Measurements from ENCODE around the gene TAAR8.
"Not testable (repeated sequence)": the region's sequence is repeated elsewhere in the genome, so short reads cannot be mapped to it uniquely, and the experiment has no call there.

TAAR8 gene

DNA sequence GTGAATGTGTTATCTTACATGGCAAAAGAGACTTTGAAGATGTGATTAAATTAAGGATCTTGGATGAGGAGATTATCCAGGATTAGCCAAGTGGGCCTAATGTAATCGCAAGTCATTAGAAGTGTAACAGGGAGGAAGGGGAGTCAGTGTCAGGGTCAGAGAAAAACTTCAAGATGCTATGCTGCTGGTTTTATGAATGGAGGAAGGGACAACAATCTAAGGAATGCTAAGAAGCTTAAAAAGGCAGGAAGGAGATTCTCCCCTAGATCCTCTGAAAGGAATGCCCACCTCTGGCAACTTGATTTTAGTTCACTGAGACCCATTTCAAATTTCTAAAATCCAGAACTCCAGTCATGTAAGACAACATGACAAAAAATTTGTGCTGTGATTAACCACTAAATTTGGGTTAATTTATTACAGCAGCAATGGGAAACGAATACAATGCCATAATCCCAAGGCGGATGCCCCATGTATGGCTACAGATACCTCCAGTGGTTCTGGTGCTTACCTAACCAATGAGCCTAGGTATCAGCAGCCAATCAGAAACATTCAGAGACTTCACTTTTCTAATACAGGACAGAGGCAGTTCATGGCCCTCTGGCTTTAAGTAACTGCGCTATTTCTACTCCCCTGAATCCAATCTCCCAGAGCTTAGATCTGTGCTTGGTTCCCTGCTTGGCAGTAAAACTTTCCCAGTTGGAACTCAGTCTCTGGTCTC, 3.6 kb upstream of the TAAR8 start:
- Histone ChIP-seq H3K27me3 (replicated peaks; ENCODE audit: control insufficient read depth, insufficient read depth, low read length) (peaks cover 30% of the 10 kb centered on the region), H3K9me3 (ENCODE audit: control insufficient read depth, low read length) (no peaks in the 10 kb centered on the region)

GRCh38 chr6:132551214-132551613, 1.3 kb upstream of the TAAR8 start:
- Histone ChIP-seq H3K9ac (ENCODE audit: low read length) (no peak overlapping the region), H3K4me1 (ENCODE audit: control insufficient read depth, insufficient read depth, low read length) (no peaks in the 10 kb centered on the region), H3K27me3 (replicated peaks; ENCODE audit: control insufficient read depth, insufficient read depth, low read length) (peaks cover 29% of the 10 kb centered on the region), H3K36me3 (ENCODE audit: control insufficient read depth, insufficient read depth, low read length, severe bottlenecking) (no peaks in the 10 kb centered on the region), H3K4me3 (ENCODE audit: low read length) (no peak overlapping the region), H3K9me3 (ENCODE audit: control insufficient read depth, low read length) (no peaks in the 10 kb centered on the region)
- no peak for DNase-seq (ENCODE audit: low read depth)

More for the DNA sequence above, 3.6 kb upstream of the TAAR8 start:
- Histone ChIP-seq H3K9ac (ENCODE audit: low read length) (no peak overlapping the region), H3K4me3 (ENCODE audit: low read length) (no peak overlapping the region), H3K4me1 (ENCODE audit: control insufficient read depth, insufficient read depth, low read length) (no peaks in the 10 kb centered on the region), H3K36me3 (ENCODE audit: control insufficient read depth, insufficient read depth, low read length, severe bottlenecking) (no peaks in the 10 kb centered on the region)
- DNase-seq (ENCODE audit: low read depth) = no peak

DNA sequence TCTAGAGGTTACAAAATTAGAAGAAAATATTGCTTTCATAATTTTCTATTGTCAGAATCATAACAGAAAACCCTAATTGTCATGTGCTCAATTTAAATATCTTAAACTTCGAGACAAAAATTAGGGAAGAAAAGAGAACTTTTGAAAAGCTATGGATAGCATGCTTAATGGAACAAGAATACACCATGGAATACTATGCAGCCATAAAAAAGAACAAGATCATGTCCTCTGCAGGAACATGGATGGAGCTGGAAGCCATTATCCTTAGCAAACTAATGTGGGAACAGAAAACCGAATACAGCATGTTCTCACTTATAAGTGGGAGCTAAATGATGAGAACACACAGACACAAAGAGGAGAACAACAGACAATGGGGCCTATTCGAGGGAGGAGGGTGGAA, 7.6 kb downstream of the TAAR8 start:
- not testable (repeated sequence) for H3K9ac ChIP-seq (ENCODE audit: low read length); H3K36me3 ChIP-seq (ENCODE audit: control insufficient read depth, insufficient read depth, low read length, severe bottlenecking); H3K9me3 ChIP-seq (ENCODE audit: control insufficient read depth, low read length); DNase-seq (ENCODE audit: low read depth); H3K4me3 ChIP-seq (ENCODE audit: low read length); H3K4me1 ChIP-seq (ENCODE audit: control insufficient read depth, insufficient read depth, low read length)
- peaks cover 27% of the 10 kb centered on the region for H3K27me3 ChIP-seq (replicated peaks; ENCODE audit: control insufficient read depth, insufficient read depth, low read length)

GRCh38 chr6:132566404-132566803, 13.9 kb downstream of the TAAR8 start:
- Histone ChIP-seq H3K4me1 (ENCODE audit: control insufficient read depth, insufficient read depth, low read length) (no peaks in the 10 kb centered on the region), H3K9me3 (ENCODE audit: control insufficient read depth, low read length) (no peaks in the 10 kb centered on the region), H3K36me3 (ENCODE audit: control insufficient read depth, insufficient read depth, low read length, severe bottlenecking) (no peaks in the 10 kb centered on the region), H3K27me3 (replicated peaks; ENCODE audit: control insufficient read depth, insufficient read depth, low read length) (peaks cover 55% of the 10 kb centered on the region), H3K4me3 (ENCODE audit: low read length) (no peak overlapping the region), H3K9ac (ENCODE audit: low read length) (no peak overlapping the region)
- DNase-seq (ENCODE audit: low read depth) = no peak

DNA sequence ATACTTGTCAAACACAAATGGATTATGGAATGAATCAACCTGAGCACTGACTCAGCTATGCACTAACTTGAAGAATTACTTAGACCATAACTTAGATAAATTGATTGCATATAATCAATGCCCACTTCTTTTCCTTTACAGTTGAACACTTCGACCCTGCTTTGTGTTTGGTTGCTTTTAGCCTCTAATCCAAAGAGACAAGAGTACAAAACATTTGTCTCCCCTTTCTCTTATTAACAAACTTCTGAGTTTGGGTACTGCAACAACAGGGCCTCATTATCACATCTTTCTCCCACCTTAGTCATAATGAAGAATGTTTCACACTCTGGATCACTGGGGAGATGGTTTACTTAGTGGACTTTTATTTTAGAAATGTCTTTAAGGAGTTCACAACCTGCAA, 15.1 kb downstream of the TAAR8 start:
- H3K4me3 ChIP-seq (ENCODE audit: low read length) = no peak overlapping the region
- H3K27me3 ChIP-seq (replicated peaks; ENCODE audit: control insufficient read depth, insufficient read depth, low read length) = peaks cover 50% of the 10 kb centered on the region
- no peaks in the 10 kb centered on the region for H3K36me3 ChIP-seq (ENCODE audit: control insufficient read depth, insufficient read depth, low read length, severe bottlenecking)
- DNase-seq (ENCODE audit: low read depth) = no peak
- no peak overlapping the region for H3K9ac ChIP-seq (ENCODE audit: low read length)
- no peaks in the 10 kb centered on the region for H3K9me3 ChIP-seq (ENCODE audit: control insufficient read depth, low read length)
- no peaks in the 10 kb centered on the region for H3K4me1 ChIP-seq (ENCODE audit: control insufficient read depth, insufficient read depth, low read length)

DNA sequence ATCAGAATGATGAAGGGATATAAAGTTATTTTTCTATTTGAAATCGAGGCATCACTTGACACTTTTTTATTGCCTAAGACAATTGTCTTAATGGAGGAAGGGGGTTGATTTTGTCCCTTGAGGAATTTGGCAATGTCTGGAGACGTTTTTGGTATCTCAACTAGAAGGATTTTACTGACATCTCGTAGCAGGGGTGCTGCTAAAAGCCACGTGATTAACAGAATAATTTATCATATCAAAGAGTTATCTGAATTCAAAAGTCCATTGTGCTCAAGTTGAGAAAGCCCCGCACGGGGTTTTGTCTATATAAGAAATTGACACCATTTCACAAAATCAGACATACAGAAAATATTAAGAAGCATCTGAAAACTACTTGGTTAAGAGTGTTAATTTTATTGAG, 16.1 kb downstream of the TAAR8 start:
- no peak overlapping the region for H3K9ac ChIP-seq (ENCODE audit: low read length)
- no peaks in the 10 kb centered on the region for H3K4me1 ChIP-seq (ENCODE audit: control insufficient read depth, insufficient read depth, low read length)

DNA sequence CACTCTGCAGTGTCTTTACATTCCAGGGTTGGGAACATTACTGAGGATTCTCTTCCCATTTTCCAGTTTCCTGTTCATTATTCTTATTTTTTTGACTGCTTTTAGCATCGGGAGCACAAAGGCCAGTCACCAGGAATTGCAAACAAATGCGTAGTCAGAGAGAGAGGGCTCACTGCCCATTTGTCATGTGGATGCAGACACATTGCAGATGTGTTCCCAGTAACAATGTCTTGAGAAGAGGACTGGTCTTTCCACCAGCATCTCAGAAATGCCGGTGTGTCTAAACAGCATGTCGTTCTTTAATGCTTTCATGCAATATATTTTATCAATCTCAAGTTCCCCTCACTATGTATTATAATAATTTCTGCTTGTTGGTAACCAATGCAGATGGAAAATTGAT, 16.7 kb downstream of the TAAR8 start:
- no peak for DNase-seq (ENCODE audit: low read depth)
- no peaks in the 10 kb centered on the region for H3K9me3 ChIP-seq (ENCODE audit: control insufficient read depth, low read length)
- H3K36me3 ChIP-seq (ENCODE audit: control insufficient read depth, insufficient read depth, low read length, severe bottlenecking) = no peaks in the 10 kb centered on the region
- H3K9ac ChIP-seq (ENCODE audit: low read length) = no peak overlapping the region
- no peak overlapping the region for H3K4me3 ChIP-seq (ENCODE audit: low read length)
- H3K27me3 ChIP-seq (replicated peaks; ENCODE audit: control insufficient read depth, insufficient read depth, low read length) = peaks cover 49% of the 10 kb centered on the region
- no peaks in the 10 kb centered on the region for H3K4me1 ChIP-seq (ENCODE audit: control insufficient read depth, insufficient read depth, low read length)

More for the DNA sequence above, 16.1 kb downstream of the TAAR8 start:
- Histone ChIP-seq H3K27me3 (replicated peaks; ENCODE audit: control insufficient read depth, insufficient read depth, low read length) (peaks cover 49% of the 10 kb centered on the region), H3K36me3 (ENCODE audit: control insufficient read depth, insufficient read depth, low read length, severe bottlenecking) (no peaks in the 10 kb centered on the region), H3K4me3 (ENCODE audit: low read length) (no peak overlapping the region), H3K9me3 (ENCODE audit: control insufficient read depth, low read length) (no peaks in the 10 kb centered on the region)
- DNase-seq (ENCODE audit: low read depth) = no peak

GRCh38 chr6:132570221-132570777, 17.8 kb downstream of the TAAR8 start, which contains the start of gene TAAR6:
Gene TAAR6, plus strand, starts transcription at chr6:132570322. Its CDS starts 0 bp downstream, at chr6:132570322.
- Histone ChIP-seq H3K36me3 (ENCODE audit: control insufficient read depth, insufficient read depth, low read length, severe bottlenecking) (no peaks in the 10 kb centered on the region), H3K27me3 (replicated peaks; ENCODE audit: control insufficient read depth, insufficient read depth, low read length) (peaks cover 51% of the 10 kb centered on the region), H3K9me3 (ENCODE audit: control insufficient read depth, low read length) (no peaks in the 10 kb centered on the region), H3K9ac (ENCODE audit: low read length) (no peak within 1 kb of the TSS), H3K4me3 (ENCODE audit: low read length) (no peak within 1 kb of the TSS), H3K4me1 (ENCODE audit: control insufficient read depth, insufficient read depth, low read length) (no peaks in the 10 kb centered on the region)
- no peak for DNase-seq (ENCODE audit: low read depth)

DNA sequence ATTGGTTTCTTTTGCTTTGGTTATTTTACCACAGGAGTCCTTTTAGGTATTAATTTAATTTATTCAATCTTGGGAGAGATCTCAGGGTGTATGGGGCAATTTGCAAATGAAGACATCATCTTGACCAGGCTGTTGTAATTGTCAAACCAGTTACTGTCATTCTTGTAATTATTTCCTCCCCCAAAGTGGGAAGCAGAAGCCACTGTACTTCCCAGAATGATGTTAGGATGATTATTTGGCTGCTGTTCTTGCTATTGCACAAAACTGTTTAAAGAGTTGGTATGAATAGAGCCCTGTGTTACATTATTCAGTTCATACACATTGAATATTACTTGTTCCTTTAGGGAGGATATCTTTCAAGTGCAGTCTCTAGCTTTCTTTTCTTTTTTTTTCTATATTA, 19.3 kb downstream of the TAAR8 start:
- no peak for DNase-seq (ENCODE audit: low read depth)
- no peak overlapping the region for H3K4me3 ChIP-seq (ENCODE audit: low read length)
- no peaks in the 10 kb centered on the region for H3K4me1 ChIP-seq (ENCODE audit: control insufficient read depth, insufficient read depth, low read length)
- no peak overlapping the region for H3K9ac ChIP-seq (ENCODE audit: low read length)
- peaks cover 57% of the 10 kb centered on the region for H3K27me3 ChIP-seq (replicated peaks; ENCODE audit: control insufficient read depth, insufficient read depth, low read length)
- H3K9me3 ChIP-seq (ENCODE audit: control insufficient read depth, low read length) = no peaks in the 10 kb centered on the region
- no peaks in the 10 kb centered on the region for H3K36me3 ChIP-seq (ENCODE audit: control insufficient read depth, insufficient read depth, low read length, severe bottlenecking)

- H3K9me3 ChIP-seq (ENCODE audit: control insufficient read depth, low read length) = peaks cover 16% of the 10 kb centered on the region
- H3K9ac ChIP-seq (ENCODE audit: low read length) = no peak overlapping the region
- H3K4me3 ChIP-seq (ENCODE audit: low read length) = no peak overlapping the region
- no peaks in the 10 kb centered on the region for H3K4me1 ChIP-seq (ENCODE audit: control insufficient read depth, insufficient read depth, low read length)
- no peak for DNase-seq (ENCODE audit: low read depth)
- H3K27me3 ChIP-seq (replicated peaks; ENCODE audit: control insufficient read depth, insufficient read depth, low read length) = peaks cover 32% of the 10 kb centered on the region
- H3K36me3 ChIP-seq (ENCODE audit: control insufficient read depth, insufficient read depth, low read length, severe bottlenecking) = no peaks in the 10 kb centered on the region
Measured at GRCh38 chr6:132584698-132585097, 32.2 kb downstream of the TAAR8 start.

DNA sequence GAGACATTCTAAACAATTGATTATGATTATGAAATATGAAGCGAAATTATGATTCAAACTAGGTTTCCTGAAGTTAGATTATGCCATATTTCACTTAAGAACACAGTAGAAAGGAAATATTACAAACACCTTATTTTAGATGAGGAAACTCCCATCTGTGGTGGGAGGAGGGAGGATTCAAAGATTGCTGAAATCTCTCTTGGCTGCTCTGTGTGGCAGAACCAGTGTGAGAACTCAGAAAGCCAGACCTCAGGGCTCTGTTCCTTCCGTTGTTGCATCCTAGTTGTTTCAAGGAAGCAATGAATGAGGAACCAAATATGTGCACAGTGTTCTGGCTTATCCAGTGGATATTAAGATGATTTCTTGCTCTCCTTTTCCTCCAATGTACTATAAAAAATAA, 35.0 kb downstream of the TAAR8 start:
- DNase-seq (ENCODE audit: low read depth) = no peak
- H3K36me3 ChIP-seq (ENCODE audit: control insufficient read depth, insufficient read depth, low read length, severe bottlenecking) = no peaks in the 10 kb centered on the region
- H3K27me3 ChIP-seq (replicated peaks; ENCODE audit: control insufficient read depth, insufficient read depth, low read length) = peaks cover 23% of the 10 kb centered on the region
- H3K9ac ChIP-seq (ENCODE audit: low read length) = no peak overlapping the region
- no peaks in the 10 kb centered on the region for H3K4me1 ChIP-seq (ENCODE audit: control insufficient read depth, insufficient read depth, low read length)
- H3K4me3 ChIP-seq (ENCODE audit: low read length) = no peak overlapping the region
- no peaks in the 10 kb centered on the region for H3K9me3 ChIP-seq (ENCODE audit: control insufficient read depth, low read length)

GRCh38 chr6:132589454-132589853, 37.0 kb downstream of the TAAR8 start, which contains the start of gene TAAR5:
Gene TAAR5, minus strand, starts transcription at chr6:132589741. Its CDS starts 55 bp downstream, at chr6:132589686.
- Histone ChIP-seq H3K27me3 (replicated peaks; ENCODE audit: control insufficient read depth, insufficient read depth, low read length) (peaks cover 15% of the 10 kb centered on the region), H3K9me3 (ENCODE audit: control insufficient read depth, low read length) (no peaks in the 10 kb centered on the region), H3K36me3 (ENCODE audit: control insufficient read depth, insufficient read depth, low read length, severe bottlenecking) (no peaks in the 10 kb centered on the region), H3K4me3 (ENCODE audit: low read length) (no peak within 1 kb of the TSS), H3K4me1 (ENCODE audit: control insufficient read depth, insufficient read depth, low read length) (no peaks in the 10 kb centered on the region), H3K9ac (ENCODE audit: low read length) (no peak within 1 kb of the TSS)
- DNase-seq (ENCODE audit: low read depth) = no peak
